Airway epithelial cell (primary cell): ENCODE results near the gene APOC1. TPM values are rescaled to one million over a fixed set of nuclear protein-coding genes. Genes with fewer than 3 reads are reported as not detected.

Experiments
- total RNA-seq: library from RNA; depleted of rRNA; stranded (reverse); fragments of >200 nt; gene quantifications from 2 replicates; pipeline ENCODE4 v1.2.3, GENCODE V29; 2015

APOC1 gene
- 5.4 and 10.5 TPM in 2 replicates for total RNA-seq

DNA sequence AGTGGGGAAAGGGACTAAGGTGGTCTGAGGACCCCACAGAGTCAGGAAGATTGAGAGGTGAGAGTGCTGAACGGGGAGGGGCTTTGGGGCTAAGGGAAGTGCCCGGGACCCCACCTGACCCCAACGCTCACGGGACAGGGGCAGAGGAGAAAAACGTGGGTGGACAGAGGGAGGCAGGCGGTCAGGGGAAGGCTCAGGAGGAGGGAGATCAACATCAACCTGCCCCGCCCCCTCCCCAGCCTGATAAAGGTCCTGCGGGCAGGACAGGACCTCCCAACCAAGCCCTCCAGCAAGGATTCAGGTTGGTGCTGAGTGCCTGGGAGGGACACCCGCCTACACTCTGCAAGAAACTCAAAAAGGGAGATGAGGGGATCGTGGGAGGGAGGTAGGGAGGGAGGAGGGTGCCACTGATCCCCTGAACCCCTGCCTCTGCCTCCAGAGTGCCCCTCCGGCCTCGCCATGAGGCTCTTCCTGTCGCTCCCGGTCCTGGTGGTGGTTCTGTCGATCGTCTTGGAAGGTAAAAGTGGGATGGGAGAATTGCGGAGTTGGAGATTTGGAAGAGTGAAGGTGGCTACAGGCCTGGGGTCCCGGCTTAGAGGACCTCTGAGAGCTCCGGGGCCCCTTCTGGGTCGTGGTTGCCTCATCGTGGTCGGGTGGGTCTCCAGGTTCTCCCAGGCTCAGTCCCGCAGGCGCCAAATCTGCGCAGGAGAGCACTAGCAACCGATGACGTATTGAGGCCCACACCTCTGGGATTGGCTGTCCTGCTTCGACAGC lies at the start of gene APOC1:
Gene APOC1 (plus strand): TSS at position 176 of the 774 bp plus-strand sequence. CDS start 284 bp downstream, at position 460.

DNA sequence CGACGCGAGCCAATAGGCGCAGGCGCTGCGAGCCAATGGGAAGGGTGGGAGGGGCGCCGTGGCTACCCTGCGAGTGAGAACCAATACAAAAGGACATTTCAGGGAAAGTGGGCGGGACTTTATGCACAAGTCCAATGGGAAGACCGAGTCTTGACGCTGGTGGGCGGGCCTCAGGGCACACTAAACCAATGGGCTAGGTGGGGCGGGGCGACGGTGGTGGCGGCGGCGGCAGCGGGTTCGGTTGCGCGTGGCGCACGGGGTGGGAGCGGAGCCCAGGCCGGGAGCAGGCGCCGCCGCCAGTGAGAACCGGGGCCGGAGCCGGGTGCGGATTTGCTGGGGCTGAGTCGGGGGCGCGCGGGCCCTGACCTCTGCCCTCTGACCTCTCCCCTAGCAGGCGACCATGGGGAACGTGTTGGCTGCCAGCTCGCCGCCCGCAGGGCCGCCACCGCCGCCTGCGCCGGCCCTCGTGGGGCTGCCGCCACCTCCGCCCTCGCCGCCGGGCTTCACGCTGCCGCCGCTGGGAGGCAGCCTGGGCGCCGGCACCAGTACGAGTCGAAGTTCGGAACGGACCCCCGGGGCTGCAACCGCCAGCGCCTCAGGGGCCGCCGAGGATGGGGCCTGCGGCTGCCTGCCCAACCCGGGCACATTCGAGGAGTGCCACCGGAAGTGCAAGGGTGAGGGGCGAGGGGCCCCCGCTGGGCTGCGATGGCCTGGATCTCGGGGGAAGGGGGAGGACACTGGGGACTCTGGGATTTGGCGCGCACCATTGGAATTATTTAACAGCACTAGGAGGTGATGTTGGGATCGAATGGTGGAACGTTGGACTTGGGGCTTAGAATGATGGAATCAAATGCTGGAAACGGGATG lies 23.2 kb upstream of the APOC1 start, which contains the start of gene TOMM40:
Gene TOMM40 (plus strand): TSS at position 239 of the 867 bp plus-strand sequence. CDS start 162 bp downstream, at position 401.

DNA sequence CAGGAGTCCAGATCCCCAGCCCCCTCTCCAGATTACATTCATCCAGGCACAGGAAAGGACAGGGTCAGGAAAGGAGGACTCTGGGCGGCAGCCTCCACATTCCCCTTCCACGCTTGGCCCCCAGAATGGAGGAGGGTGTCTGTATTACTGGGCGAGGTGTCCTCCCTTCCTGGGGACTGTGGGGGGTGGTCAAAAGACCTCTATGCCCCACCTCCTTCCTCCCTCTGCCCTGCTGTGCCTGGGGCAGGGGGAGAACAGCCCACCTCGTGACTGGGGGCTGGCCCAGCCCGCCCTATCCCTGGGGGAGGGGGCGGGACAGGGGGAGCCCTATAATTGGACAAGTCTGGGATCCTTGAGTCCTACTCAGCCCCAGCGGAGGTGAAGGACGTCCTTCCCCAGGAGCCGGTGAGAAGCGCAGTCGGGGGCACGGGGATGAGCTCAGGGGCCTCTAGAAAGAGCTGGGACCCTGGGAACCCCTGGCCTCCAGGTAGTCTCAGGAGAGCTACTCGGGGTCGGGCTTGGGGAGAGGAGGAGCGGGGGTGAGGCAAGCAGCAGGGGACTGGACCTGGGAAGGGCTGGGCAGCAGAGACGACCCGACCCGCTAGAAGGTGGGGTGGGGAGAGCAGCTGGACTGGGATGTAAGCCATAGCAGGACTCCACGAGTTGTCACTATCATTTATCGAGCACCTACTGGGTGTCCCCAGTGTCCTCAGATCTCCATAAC lies 8.8 kb upstream of the APOC1 start, which contains the start of gene APOE:
Gene APOE (plus strand): TSS at position 360 of the 724 bp plus-strand sequence. CDS start 829 bp downstream, outside the sequence.

DNA sequence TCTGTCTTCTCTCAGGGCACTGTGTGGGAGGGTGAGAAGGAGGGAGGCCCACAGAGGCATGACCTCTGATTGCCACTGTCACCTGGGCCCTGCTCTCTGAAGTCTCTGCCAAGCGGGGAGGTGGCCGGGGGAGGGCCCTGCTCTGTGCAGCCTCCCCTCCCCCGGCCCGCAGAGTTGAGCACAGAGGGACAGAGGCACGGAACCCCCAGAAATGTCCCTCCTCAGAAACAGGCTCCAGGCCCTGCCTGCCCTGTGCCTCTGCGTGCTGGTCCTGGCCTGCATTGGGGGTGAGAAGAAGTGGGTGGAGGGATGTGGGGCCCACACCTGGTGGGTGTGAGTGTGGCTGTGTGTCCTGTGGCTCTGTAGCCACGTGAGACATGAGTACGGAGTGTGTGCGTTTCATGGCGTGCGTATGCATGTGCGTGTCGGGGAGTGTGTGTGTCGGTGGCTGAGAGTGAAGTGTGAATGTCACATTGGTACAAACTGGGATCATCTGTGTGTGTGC lies 27.7 kb downstream of the APOC1 start, which contains the start of gene APOC4:
Gene APOC4 (plus strand): TSS at position 171 of the 505 bp plus-strand sequence. CDS start 41 bp downstream, at position 212.

DNA sequence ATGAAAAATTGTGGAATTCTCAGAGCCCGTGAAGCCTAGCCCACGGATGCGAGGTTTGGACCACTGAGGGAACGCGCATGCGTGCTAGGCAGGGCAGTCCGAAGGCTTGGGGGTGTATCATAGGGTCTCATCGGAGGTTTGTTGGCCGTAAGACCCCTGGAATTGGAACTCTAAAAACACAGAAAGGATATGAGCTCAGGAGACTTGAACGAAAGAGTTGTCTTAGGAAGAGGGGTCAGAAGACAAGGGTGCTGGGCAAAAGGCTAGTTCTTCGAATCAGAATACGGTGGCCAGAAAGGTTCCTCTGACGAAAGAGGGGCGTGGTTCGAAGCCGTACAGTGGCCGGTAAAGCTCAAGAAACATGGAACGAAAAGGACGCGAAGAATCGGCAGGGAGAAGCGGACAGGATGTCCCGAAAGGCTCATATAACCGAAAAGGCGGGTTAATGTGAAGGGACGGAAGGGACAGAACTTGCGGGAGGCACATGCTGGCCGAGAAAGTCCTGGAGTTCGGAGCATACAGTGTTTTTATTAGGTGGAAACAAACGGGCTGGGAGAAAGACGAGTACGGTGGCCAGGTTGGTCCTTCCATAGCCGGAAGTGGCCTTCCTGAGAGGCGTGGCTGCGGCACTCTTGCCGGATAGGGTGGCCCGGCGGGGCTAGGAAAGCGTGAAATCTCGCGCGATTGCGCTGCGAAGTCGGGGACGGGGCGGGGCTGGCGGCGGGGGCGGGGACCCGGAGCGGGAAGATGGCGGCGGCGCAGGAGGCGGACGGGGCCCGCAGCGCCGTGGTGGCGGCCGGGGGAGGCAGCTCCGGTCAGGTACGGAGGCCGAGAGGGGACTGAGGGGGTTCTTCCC lies 40.5 kb downstream of the APOC1 start, which contains the start of gene CLPTM1:
Gene CLPTM1 (plus strand): TSS at position 732 of the 856 bp plus-strand sequence. CDS start 16 bp downstream, at position 748.

Other genes with a start within 250 kb of the APOC1 start
- gene CEACAM19, start 243.1 kb upstream of the APOC1 start, total RNA-seq, result 4.4 and 7.8 TPM in 2 replicates
- not detected in 2 replicates for gene CEACAM16, start 215.5 kb upstream of the APOC1 start, total RNA-seq
- 31.5 and 32.9 TPM in 2 replicates for gene BCL3, start 165.9 kb upstream of the APOC1 start, total RNA-seq
- 86.0 and 97.3 TPM in 2 replicates for gene CBLC, start 136.7 kb upstream of the APOC1 start, total RNA-seq
- 97.8 and 99.6 TPM in 2 replicates for gene BCAM, start 105.5 kb upstream of the APOC1 start, total RNA-seq
- gene NECTIN2, start 68.3 kb upstream of the APOC1 start, total RNA-seq, result 100 and 128 TPM in 2 replicates
- gene TOMM40, start 23.4 kb upstream of the APOC1 start, total RNA-seq, result 120 and 125 TPM in 2 replicates
- 35.7 and 44.7 TPM in 2 replicates for gene APOE, start 8.8 kb upstream of the APOC1 start, total RNA-seq
- gene APOC4, start 27.6 kb downstream of the APOC1 start, total RNA-seq, result not detected in 2 replicates
- gene APOC2, start 31.4 kb downstream of the APOC1 start, total RNA-seq, result not detected in 2 replicates
- 36.0 and 62.6 TPM in 2 replicates for gene CLPTM1, start 40.8 kb downstream of the APOC1 start, total RNA-seq
- gene RELB, start 86.9 kb downstream of the APOC1 start, total RNA-seq, result 4.8 and 8.2 TPM in 2 replicates
- gene CLASRP, start 124.4 kb downstream of the APOC1 start, total RNA-seq, result 24.7 and 31.9 TPM in 2 replicates
- 0.98 and 4.7 TPM in 2 replicates for gene ZNF296, start 161.9 kb downstream of the APOC1 start, total RNA-seq
- 26.5 and 42.6 TPM in 2 replicates for gene GEMIN7, start 164.7 kb downstream of the APOC1 start, total RNA-seq
- 36.9 and 41.9 TPM in 2 replicates for gene PPP1R37, start 178.6 kb downstream of the APOC1 start, total RNA-seq
- 2.3 and 2.6 TPM in 2 replicates for gene NKPD1, start 246.4 kb downstream of the APOC1 start, total RNA-seq